HG02840 (cell line): ENCODE data around the gene FXYD1.
"Not testable (repeated sequence)": the region's sequence is repeated elsewhere in the genome, so short reads cannot be mapped to it uniquely, and the experiment has no call there.

ENCODE experiments used
- ATAC-seq: cut with Tn5 transposase; IDR thresholded peaks from one replicate; pipeline ENCODE4 v1.9.1; 2021; ENCODE audit warnings: mild to moderate bottlenecking, moderate library complexity, moderate number of reproducible peaks; ENCODE audit not compliant: unreplicated experiment, low FRiP score

The FXYD1 gene

GRCh38 chr19:35123573-35123972 is 15.1 kb upstream of the FXYD1 start:
- ATAC-seq: no peak

- no peak for ATAC-seq
These were observed 14.2 kb upstream of the FXYD1 start for GRCh38 chr19:35124098-35125060.

GRCh38 chr19:35125270-35125717 is 13.3 kb upstream of the FXYD1 start:
- no peak for ATAC-seq

- ATAC-seq: no peak
These were observed 12.6 kb upstream of the FXYD1 start for GRCh38 chr19:35125749-35126623.

- ATAC-seq: no peak
These were observed 12.0 kb upstream of the FXYD1 start for GRCh38 chr19:35126624-35126959.

- ATAC-seq: no peak
These were observed 10.8 kb upstream of the FXYD1 start for GRCh38 chr19:35127871-35128270.

- no peak for ATAC-seq
These were observed 10.1 kb upstream of the FXYD1 start for GRCh38 chr19:35128398-35129057.

GRCh38 chr19:35129724-35130274 is 8.8 kb upstream of the FXYD1 start:
- ATAC-seq: not testable (repeated sequence)

- no peak for ATAC-seq
These were observed 7.6 kb upstream of the FXYD1 start for GRCh38 chr19:35130761-35131720.

- ATAC-seq: no peak
These were observed 6.4 kb upstream of the FXYD1 start for GRCh38 chr19:35132254-35132653.

- ATAC-seq: no peak
These were observed 4.8 kb upstream of the FXYD1 start for GRCh38 chr19:35133826-35134225.

GRCh38 chr19:35134601-35135242 is 3.9 kb upstream of the FXYD1 start, which contains the start of gene LGI4:
LGI4 (minus strand) TSS chr19:35135059; CDS start chr19:35134680, 379 bp downstream.
- ATAC-seq: no peak

- no peak for ATAC-seq
These were observed 3.2 kb upstream of the FXYD1 start for GRCh38 chr19:35135389-35135909.

- no peak for ATAC-seq
These were observed 2.4 kb upstream of the FXYD1 start for GRCh38 chr19:35136231-35136630.

- ATAC-seq: no peak
These were observed 1.5 kb upstream of the FXYD1 start for GRCh38 chr19:35136977-35137702.

- ATAC-seq: no peak
These were observed 1.8 kb downstream of the FXYD1 start for GRCh38 chr19:35140207-35140961.
